Activated CD4-positive, CD25-positive, alpha-beta regulatory T cell (primary cell): ENCODE measurements around the gene CCT7.

Experiments used
- DNase-seq, 4 experiments: peaks; one replicate each; lab custom pipeline; 2025; lab: John Stamatoyannopoulos, UW

The CCT7 gene

GRCh38 chr2:73225513-73226360, 8.4 kb upstream of the CCT7 start:
- no peak for DNase-seq

DNA sequence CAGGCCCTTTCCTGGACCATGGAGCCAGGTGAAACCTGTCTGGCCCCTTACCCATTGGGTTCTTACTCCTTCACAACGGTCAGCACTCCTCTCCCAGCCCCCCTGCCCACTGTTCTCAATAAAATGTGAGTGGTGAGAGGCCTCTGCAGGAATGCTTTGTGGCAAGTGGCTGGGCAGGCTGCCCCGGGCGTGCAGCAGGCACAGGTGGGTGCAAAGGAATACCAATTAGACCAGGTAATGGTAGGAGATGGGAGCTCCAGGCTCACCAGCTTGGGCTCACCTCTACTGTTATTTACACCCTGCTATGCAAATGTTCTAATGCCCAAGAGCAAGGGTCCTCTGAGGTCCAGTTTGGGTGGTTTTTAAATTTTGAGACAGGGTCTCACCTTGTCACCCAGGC, 7.0 kb upstream of the CCT7 start:
- DNase-seq = no peak

DNA sequence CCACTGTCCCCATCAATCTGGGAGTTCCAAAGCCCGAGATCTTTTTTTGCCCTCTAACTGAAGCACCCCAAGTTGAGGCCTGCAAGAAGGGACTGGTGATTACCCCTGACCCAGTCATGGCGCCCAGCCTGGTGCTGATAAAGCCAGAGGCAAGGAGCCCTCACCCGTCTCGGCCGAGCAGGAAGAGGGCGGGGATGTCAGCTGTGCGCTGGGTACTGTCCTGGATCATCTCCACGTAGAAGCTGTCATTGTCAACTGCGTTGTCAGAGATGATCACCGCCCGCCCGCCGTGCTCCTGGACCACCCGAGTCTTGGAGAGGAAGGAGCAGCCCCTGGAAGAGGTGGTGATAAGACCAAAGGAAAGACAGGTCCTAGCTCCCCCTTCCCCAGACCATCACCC, 5.5 kb upstream of the CCT7 start:
- no peak for DNase-seq

DNA sequence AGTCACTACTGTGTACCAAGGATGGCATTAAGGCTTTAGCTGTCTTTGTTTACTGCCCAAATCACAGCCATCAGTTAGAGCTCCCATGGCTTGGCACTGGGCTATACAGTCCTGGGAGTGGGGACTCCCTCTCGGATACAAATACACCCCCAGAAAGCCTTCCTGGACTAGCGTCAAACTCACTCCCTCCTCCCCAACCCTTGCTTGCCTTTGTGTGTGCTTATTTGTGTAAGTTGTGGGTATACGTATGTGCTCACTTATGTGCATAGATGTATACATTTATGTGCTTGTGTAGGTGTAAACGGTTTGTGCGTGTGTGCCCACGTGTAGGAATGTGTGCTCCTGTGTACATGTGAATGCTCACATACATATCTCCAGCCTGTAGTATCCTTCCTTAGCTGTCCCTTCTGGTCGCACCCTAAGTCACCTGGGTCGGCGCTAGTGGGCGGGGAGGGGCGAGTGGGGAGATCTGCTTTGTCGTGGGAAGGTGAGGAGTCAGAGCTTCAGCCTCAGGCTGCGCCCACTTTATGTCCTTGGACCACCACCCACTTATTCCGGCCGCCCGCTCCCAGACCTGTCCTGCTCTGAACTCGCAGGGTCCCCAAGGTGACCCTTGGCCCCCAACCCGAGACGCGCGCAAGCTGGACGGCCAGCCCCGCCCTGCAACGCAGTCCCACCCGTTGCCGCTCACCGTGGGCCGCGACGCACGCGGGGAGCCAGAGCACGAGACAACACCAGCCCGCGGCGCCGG, 1.5 kb upstream of the CCT7 start:
- DNase-seq = peak in 1 of 4 experiments; percentile 12

DNA sequence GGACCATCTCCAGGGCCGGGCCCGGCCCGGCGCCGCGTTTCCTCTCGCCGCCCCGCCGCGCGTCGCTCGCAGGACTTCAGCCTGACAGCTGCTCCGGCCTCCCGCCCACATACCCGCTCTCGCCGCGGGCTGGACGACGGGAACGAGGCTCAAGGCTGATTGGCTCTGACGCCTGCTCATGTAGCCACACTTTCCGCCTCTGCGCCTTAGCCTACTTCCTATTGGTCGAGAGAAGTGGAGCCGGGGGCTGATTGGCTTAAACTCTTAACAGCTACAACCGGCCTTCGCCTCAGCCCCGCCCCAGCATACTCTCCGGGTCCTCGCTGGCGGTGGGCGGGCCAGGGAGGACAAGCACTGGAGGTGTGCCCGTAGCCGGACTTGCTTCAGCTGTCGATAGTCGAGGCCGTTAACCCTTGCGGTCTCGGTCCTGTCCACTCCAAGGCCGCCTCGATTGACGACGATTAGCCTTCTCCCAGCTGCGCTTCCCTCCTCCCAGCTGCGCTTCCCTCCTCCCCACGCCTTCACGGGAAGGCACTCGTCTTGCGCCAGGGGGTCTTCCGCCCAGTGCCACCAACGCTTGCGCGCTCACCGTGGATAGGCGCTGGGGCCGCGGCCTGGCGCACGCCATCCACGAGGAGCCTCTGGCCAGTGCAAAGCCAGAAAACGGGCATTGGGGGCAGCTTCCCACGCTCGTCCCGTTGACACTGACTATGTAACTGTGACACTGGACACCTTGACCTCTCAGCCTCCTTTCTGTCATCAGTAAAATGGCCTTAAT, 765 bp upstream of the CCT7 start, which contains the start of gene PRADC1:
Gene PRADC1, minus strand, starts transcription at position 86 of the 778 bp plus-strand sequence. Its CDS starts 79 bp downstream, at position 7.
- DNase-seq = peak; percentile 81 to 86 (median 85)

DNA sequence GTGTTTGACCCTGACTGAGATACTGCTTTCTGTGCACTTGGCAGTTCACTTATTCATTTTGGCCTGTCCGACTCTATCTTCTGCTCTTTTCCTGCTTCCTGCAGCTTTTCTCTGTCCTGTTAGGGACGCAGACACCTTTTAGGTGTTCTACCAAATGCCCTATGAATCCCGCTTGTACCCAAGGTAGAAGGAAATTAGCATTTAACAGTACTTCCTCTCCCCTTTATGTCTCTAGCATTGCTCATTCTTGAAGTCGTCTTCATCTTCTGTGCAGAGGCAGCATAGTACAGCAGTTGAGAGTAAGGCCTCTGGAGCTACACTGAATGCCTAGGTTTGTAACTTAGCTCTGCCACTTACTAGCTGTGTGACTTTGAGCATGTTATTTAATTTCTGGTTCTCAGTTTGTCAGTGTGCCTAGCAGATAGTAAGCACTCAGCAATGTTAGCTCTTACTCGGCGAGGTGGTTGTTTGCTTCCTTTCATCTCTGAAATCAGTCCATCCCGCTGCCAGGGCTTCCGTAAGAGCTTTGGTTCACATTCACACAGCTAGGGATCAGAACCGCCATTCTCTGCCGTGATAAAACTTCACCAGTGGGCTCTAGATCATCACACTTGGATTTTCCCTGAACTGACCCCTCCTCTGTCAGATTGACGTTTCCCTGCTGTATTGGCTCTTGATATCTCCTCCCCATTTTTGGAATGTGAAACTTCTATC, 1.4 kb downstream of the CCT7 start:
- DNase-seq = no peak

DNA sequence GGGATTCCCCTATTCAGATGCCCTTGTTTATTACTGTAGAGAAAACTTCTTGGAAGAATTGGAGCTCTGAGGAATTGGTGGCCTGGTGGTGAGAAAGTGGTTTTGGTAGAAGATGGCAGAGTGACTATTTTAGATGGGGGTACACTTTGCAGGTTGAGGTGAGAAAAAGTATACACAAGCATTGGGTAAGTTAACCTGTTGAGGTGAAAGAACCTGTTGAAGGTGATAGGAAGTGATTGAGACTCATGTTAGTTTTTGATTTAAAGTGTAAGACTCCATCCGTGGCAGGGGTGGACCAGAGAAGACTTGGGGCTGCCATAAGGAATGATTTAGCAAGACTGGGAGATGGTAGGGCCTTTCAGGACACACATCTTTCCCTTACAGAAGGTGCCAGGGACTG, 3.1 kb downstream of the CCT7 start:
- DNase-seq = no peak

DNA sequence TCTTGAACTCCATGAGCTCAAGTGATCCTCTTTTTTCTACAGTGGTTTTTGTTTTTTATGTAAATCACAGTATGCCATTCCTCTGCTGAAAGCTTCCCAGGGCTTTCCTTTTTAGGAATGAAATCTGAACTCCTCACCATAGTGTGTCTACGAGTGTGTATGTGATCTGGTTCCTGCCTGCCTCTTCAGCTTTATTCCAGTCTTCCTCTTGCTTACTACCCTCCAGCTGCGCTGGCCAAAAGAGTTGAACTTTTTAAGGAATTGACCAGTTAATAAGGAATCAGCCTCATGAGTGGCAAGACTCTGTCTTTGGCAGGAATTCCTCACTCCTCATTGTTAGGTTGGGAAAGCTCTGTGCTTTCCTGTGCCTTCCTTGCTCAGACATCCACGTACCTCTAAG, 4.0 kb downstream of the CCT7 start:
- no peak for DNase-seq

- no peak for DNase-seq
These were observed 4.9 kb downstream of the CCT7 start for GRCh38 chr2:73238976-73239375.

- no peak for DNase-seq
These were observed 5.7 kb downstream of the CCT7 start for GRCh38 chr2:73239776-73240175.

DNA sequence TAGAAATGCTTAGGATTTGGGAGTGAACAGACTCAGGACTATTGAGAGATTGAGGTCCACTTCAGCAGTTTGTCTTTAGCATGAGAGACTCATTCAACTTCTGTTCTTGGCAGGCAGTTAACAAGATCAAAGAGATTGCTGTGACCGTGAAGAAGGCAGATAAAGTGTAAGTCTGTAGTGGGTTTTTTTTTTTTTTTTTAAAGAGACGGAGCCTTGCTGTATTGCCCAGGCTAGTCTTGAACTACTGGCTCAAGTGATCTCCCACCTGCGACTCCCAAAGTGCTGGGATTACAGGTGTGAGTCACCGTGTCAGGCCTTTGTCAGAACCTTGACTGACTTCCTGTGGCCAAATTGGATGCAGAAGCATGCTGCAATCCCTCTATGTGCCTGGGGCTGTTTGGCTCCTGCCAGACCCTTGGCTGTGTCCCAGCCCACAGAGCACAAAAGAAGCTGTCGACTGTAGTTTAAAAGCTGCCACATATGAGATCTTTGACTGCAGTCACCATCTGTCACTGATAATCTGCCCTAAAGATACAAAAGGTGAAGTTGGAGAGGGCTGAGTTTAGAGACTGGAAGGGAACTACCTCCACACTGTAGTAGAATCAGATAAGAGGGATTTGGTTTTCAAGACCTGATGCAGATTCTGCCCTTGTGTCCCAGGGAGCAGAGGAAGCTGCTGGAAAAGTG, 9.9 kb downstream of the CCT7 start:
- DNase-seq = no peak

DNA sequence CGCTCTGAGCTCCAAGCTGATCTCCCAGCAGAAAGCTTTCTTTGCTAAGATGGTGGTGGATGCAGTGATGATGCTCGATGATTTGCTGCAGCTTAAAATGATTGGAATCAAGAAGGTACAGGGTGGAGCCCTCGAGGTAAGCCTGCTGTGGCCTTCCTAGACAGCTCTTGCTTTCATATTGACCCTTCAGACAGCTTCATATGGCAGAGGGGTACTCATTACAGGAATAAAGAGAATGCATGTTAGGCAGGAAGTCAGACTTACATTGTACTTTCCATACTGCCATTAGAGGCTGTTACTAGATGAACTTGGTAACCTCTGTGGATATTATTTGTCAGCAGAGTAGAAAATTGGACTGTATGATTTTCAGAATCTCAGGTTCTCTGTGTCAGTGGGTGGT, 10.5 kb downstream of the CCT7 start:
- DNase-seq = no peak

DNA sequence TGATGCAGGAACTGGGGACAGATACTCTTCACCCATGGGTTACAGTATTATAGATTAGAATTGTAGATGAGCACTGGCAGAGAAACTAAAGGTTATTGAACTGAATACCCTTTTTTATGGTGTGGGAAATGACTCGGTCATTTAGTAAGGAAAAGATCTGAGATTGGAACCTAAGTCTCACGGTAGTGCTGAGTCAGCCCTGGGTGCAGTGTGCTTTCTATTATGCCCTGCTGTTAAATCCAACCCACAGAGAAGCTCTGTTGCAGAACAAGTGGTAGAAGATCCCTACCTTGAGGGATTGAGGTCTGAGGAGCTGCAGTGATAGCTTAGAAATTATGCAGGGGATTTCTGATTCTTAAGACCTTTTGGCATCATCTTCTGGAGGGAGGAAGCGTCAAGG, 12.7 kb downstream of the CCT7 start:
- no peak for DNase-seq

DNA sequence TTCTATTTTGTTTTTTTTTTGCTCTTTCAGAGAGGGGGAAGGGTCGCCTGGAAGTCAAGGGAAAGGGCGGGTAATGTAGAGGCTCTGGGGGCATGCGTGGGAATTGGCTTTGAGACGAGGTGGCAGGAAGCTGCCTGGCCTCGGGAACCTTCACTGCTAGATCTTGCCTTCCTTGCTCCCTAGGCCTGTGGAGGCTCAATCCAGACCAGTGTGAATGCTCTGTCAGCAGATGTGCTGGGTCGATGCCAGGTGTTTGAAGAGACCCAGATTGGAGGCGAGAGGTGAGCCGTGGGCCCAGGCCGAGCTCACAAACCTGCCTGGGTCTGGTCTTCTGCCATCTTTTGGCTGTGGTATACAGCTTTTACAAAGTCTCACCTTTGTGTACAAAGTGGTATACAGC, 15.5 kb downstream of the CCT7 start:
- no peak for DNase-seq

GRCh38 chr2:73250872-73251846, 17.1 kb downstream of the CCT7 start:
- DNase-seq = no peak

GRCh38 chr2:73252238-73253027, 18.3 kb downstream of the CCT7 start:
- no peak for DNase-seq

DNA sequence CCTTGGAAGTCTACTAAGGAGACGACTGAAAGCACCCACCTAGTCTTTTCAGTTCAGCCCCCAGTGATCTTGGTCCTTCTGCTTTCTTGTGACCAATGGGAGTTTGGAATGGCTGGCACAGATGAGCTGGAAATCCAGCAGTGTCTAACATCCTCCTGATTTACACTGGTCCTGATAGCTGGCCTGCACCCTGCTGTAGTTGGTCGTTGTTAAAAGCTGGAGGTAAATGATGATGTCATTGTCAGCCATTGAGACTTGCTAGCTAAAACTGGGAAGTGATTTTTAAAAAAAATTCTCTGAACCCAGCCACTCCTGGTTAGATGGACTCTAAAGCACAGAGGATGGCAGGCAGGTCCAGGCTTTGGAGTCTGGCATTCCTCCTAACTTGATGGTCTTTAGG, 19.3 kb downstream of the CCT7 start:
- no peak for DNase-seq

DNA sequence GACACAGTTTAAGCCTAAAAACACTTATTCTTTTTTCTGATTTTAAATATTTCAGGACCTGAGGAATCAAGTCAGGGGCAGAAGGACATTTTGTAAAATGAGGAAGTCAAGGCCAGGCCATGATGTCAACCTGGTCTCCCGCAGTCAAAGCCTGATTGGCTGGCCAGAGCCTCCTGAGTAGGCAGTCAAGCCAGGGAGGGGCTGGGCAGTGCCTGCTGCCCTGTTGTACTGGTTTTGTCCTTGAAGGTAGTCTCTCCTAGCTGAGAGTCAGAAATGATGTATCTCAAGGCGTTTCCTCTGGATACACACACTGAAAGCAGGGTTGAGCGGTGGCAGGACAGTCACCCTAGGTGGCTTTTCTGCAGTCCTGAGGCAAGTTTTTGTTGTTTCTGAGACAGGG, 19.8 kb downstream of the CCT7 start:
- DNase-seq = no peak

- DNase-seq = no peak
These were observed 20.4 kb downstream of the CCT7 start for GRCh38 chr2:73254343-73255006.
